Erythroblast (primary cell): ENCODE measurements around the gene KCTD21.

Experiments used
- GATA1 ChIP-seq: IDR thresholded peaks from 2 replicates; pipeline ENCODE4 v1.6.1; 2011; ENCODE audit warnings: low read depth, mild to moderate bottlenecking, control low read depth, low read length, moderate library complexity
- POLR2A ChIP-seq: IDR thresholded peaks from 2 replicates; pipeline ENCODE4 v1.6.1; 2011; ENCODE audit warnings: mild to moderate bottlenecking, low read length

DNA sequence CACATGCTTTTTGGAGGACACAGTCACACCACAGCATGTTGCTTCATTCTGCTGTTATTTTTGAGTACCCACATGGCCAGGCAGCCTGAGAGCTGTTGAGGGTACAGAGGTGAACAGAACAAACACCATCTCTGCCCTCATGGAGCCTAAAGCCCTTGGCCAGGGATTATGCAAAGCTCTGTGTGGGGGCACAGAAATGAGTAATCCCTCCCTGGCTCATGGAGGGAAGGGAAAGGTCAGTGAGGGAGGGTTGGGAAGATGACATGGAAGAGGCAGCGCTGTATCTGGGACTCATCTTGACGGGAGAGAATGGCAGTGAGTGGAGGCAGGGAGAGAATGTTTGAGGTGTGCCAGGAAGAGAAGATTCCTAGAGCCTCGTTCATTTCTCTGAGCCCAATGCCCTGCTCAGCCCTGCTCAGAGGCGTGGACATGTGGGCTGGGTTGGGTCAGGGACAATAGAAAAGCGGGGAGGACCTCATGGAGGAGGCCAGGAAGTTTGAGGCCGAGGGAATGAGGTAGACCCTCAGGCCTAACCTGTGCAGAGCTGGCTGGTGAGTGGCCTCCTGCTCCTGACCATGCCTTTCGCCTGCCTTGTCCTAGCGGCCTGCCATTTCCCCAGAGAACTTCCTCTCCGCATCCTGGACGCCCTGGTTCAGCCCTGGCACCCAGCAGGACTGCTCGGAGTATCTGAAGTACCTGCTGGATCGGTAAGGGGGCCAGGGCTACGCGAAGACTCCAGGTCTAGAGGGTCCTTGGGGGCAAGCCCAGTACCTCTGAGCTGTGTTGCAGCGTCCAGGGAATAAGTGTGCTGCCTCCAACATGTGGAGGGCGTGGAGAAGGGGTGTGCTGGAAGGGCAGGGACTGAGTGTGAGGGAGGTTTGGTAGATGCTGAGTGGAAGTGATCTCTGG, 20.1 kb upstream of the KCTD21 start:
- TF ChIP-seq POLR2A (no peak), GATA1 (no peak)
